GM12878 (cell line): ENCODE measurements around the gene UBL4B. TPM values are rescaled to one million over a fixed set of nuclear protein-coding genes. Genes with fewer than 3 reads are reported as not detected.

ENCODE experiments used
- ATAC-seq: fragments of 200-7000 bp; cut with Tn5 transposase; 3 replicates; pipeline ENCODE4 v1.9.1; 2020; ENCODE audit warnings: mild to moderate bottlenecking, moderate library complexity
- BruUV-seq: library from RNA; stranded (reverse); fragments of 400-500 nt; replicated peaks from 2 replicates; lab custom pipeline; 2021; lab: Mats Ljungman, UMichigan
- CTCF ChIA-PET: fragments of 300-600 bp; sonication (Branson Sonifier 250); formaldehyde crosslinking; extraction: SDS; loops from one replicate; lab custom pipeline; 2021; ENCODE audit warnings: inconsistent platforms; lab: Yijun Ruan, JAX
- POLR2A ChIA-PET: fragments of 350-600 bp; formaldehyde crosslinking; extraction: SDS; loops from one replicate; lab custom pipeline; 2021; ENCODE audit warnings: inconsistent platforms; lab: Charles Lee
- RAD21 ChIA-PET: fragments of 300-600 bp; sonication (Branson Sonifier 250); formaldehyde crosslinking; loops from one replicate; lab custom pipeline; 2023; ENCODE audit warnings: antibody characterized with exemption; ENCODE audit not compliant: unreplicated experiment; lab: Charles Lee
- SMC1A ChIA-PET: fragments of 300-600 bp; sonication (Branson Sonifier 250); formaldehyde crosslinking; loops from one replicate; lab custom pipeline; 2023; ENCODE audit not compliant: unreplicated experiment, uncharacterized antibody; lab: Charles Lee
- DNase-seq: peaks from one replicate; pipeline ENCODE4 v3.0.0-alpha.2; 2011; ENCODE audit warnings: low read depth, low spot score
- FAIRE-seq: peaks from 3 replicates; lab custom pipeline; 2011; peaks lifted over from hg19 to GRCh38; lab: Jason Lieb, UNC
- H2AFZ ChIP-seq: 2 replicates; pipeline ENCODE4 v1.6.0; 2011; ENCODE audit warnings: low read depth, low read length, control low read depth; ENCODE audit not compliant: control insufficient read depth
- H3K27ac ChIP-seq: 2 replicates; pipeline ENCODE4 v1.5.1; 2011; ENCODE audit warnings: control low read depth; ENCODE audit not compliant: control insufficient read depth, insufficient read depth
- H3K27me3 ChIP-seq, 2 experiments: replicated peaks in 1 of 2; 2 replicates each; pipeline versions ENCODE4 v1.6.0 to v1.6.1; 2011; ENCODE audit warnings: low read length in 1 of 2; ENCODE audit not compliant: control insufficient read depth in 2 of 2, insufficient read depth in 2 of 2
- H3K36me3 ChIP-seq, 2 experiments: 2 replicates each; pipeline ENCODE4 v1.5.1; 2011; ENCODE audit warnings: low read length in 1 of 2; ENCODE audit not compliant: control insufficient read depth in 2 of 2, insufficient read depth in 2 of 2
- H3K4me1 ChIP-seq: 2 replicates; pipeline ENCODE4 v1.6.1; 2011; ENCODE audit warnings: mild to moderate bottlenecking, low read length, moderate library complexity, mixed read lengths; ENCODE audit not compliant: control insufficient read depth, insufficient read depth
- H3K4me2 ChIP-seq: 2 replicates; pipeline ENCODE4 v1.6.0; 2011; ENCODE audit warnings: control low read depth; ENCODE audit not compliant: control insufficient read depth, insufficient read depth
- H3K4me3 ChIP-seq: fragments of 200-600 bp; sonication (generic); 2 replicates; pipeline ENCODE4 v1.5.1; 2016
- H3K79me2 ChIP-seq: 2 replicates; pipeline ENCODE4 v1.6.0; 2011; ENCODE audit warnings: low read length; ENCODE audit not compliant: control insufficient read depth, insufficient read depth
- H3K9ac ChIP-seq: 2 replicates; pipeline ENCODE4 v1.8.0; 2011; ENCODE audit warnings: low read length, control low read depth, mixed read lengths; ENCODE audit not compliant: control insufficient read depth, insufficient read depth
- H3K9me3 ChIP-seq: replicated peaks from 3 replicates; pipeline ENCODE4 v1.5.1; 2011; ENCODE audit warnings: mild to moderate bottlenecking, low read length; ENCODE audit not compliant: control insufficient read depth, insufficient read depth
- H4K20me1 ChIP-seq: 2 replicates; pipeline ENCODE4 v1.6.0; 2011; ENCODE audit not compliant: control insufficient read depth, insufficient read depth
- ASH2L ChIP-seq: fragments of 300-600, 200-600 bp; sonication (generic); IDR thresholded peaks from 2 replicates; pipeline ENCODE4 v1.6.1; 2017; ENCODE audit warnings: low read depth, mild to moderate bottlenecking, borderline replicate concordance
- CHD2 ChIP-seq: IDR thresholded peaks from 2 replicates; pipeline ENCODE4 v1.6.1; 2011; ENCODE audit warnings: low read depth, low read length, improper control_type of control experiment, borderline replicate concordance
- EED ChIP-seq: sonication (generic); IDR thresholded peaks from 2 replicates; pipeline ENCODE4 v1.6.1; 2016; ENCODE audit warnings: antibody characterized with exemption, low read depth
- FOXK2 ChIP-seq: fragments of 450-650 bp; IDR thresholded peaks from 2 replicates; pipeline ENCODE4 v1.6.1; 2017; ENCODE audit warnings: mild to moderate bottlenecking, moderate library complexity
- FOXM1 ChIP-seq: IDR thresholded peaks from 2 replicates; pipeline ENCODE4 v1.6.1; 2012; ENCODE audit warnings: low read depth, mild to moderate bottlenecking, inconsistent platforms, low read length, moderate library complexity
- HDGF ChIP-seq: fragments of 450-650 bp; IDR thresholded peaks from 2 replicates; pipeline ENCODE4 v1.6.1; 2016; ENCODE audit warnings: antibody characterized with exemption
- MEF2A ChIP-seq: IDR thresholded peaks from 2 replicates; pipeline ENCODE4 v1.6.1; 2011; ENCODE audit warnings: low read depth, mild to moderate bottlenecking, low read length, moderate library complexity; ENCODE audit not compliant: insufficient read depth
- MTA2 ChIP-seq: fragments of 450-650 bp; IDR thresholded peaks from 2 replicates; pipeline ENCODE4 v1.6.1; 2016; ENCODE audit warnings: low read depth, mild to moderate bottlenecking, moderate library complexity
- NFYA ChIP-seq: IDR thresholded peaks from 2 replicates; pipeline ENCODE4 v1.6.1; 2011; ENCODE audit warnings: low read depth, mild to moderate bottlenecking, low read length, improper control_type of control experiment, borderline replicate concordance
- NR2C2 ChIP-seq: IDR thresholded peaks from 2 replicates; pipeline ENCODE4 v1.6.1; 2011; ENCODE audit warnings: borderline replicate concordance, low read depth; ENCODE audit not compliant: control insufficient read depth, insufficient read length
- POLR2A ChIP-seq: IDR thresholded peaks from 2 replicates; pipeline ENCODE4 v1.6.1; 2011; ENCODE audit warnings: low read depth, mild to moderate bottlenecking, low read length
- RELB ChIP-seq: fragments of 450-650 bp; IDR thresholded peaks from 2 replicates; pipeline ENCODE4 v1.6.1; 2017; ENCODE audit warnings: low read depth, mild to moderate bottlenecking, moderate library complexity
- SKIL ChIP-seq: fragments of 450-650 bp; IDR thresholded peaks from 2 replicates; pipeline ENCODE4 v1.6.1; 2017; ENCODE audit warnings: mild to moderate bottlenecking, low read depth, inconsistent platforms; ENCODE audit not compliant: poor library complexity, severe bottlenecking
- SRF ChIP-seq, 2 experiments: IDR thresholded peaks; 2 replicates each; pipeline ENCODE4 v1.6.1; 2011; ENCODE audit warnings: low read depth in 2 of 2, low read length in 2 of 2, mild to moderate bottlenecking in 1 of 2, moderate library complexity in 1 of 2
- TAF1 ChIP-seq: IDR thresholded peaks from 2 replicates; pipeline ENCODE4 v1.6.1; 2011; ENCODE audit warnings: mild to moderate bottlenecking, low read depth, low read length, borderline replicate concordance
- TARDBP ChIP-seq: IDR thresholded peaks from 2 replicates; pipeline ENCODE4 v1.6.1; 2016; ENCODE audit warnings: borderline replicate concordance
- ZNF622 ChIP-seq: fragments of 450-650 bp; IDR thresholded peaks from 2 replicates; pipeline ENCODE4 v1.6.1; 2017; ENCODE audit warnings: mild to moderate bottlenecking, inconsistent platforms
- WGBS: methylation state at CpG from one replicate; pipeline ENCODE4 v1.1.6; 2016; ENCODE audit warnings: low lambda C conversion rate; ENCODE audit not compliant: insufficient replicate concordance, insufficient coverage; ENCODE audit errors: missing lambda C conversion rate; 5-methylcytosine and 5-hydroxymethylcytosine counted together
- in situ Hi-C: fragments of 300-500 bp; cut with MboI; formaldehyde crosslinking; loops from 9 replicates; pipeline ENCODE4 v1.14.3; 2018; ENCODE audit warnings: mixed read lengths
- intact Hi-C: fragments of 100-400 bp; cut with micrococcal nuclease; formaldehyde crosslinking; loops from one replicate; pipeline ENCODE4 v1.14.2; 2022; ENCODE audit not compliant: unreplicated experiment
- polyA plus RNA-seq, 11 experiments: library from polyadenylated mRNA; depleted of rRNA in 4 of 11; unstranded in 6 of 11; stranded (reverse) in 5 of 11; fragments of >200 nt; fragmentation: Nextera tagmentation in 4 of 11; fragmentation: Illumina TruSeq in 1 of 11; extraction: Ambion mirVana in 4 of 11; extraction: Trizol in 1 of 11; gene quantifications; 1 replicate in 1 of 11; 2 replicates in 10 of 11; pipeline versions ENCODE4 v1.2.1 to v1.2.3, GENCODE V29; 2011 to 2016; ENCODE audit warnings: inconsistent platforms in 2 of 11, missing spikeins in 2 of 11, low read depth in 1 of 11
- total RNA-seq, 4 experiments: library from RNA; depleted of rRNA in 3 of 4; stranded (reverse); fragments of >200 nt in 3 of 4; fragmentation: Illumina TruSeq in 1 of 4; extraction: Trizol in 1 of 4; gene quantifications; 2 replicates each; pipeline versions ENCODE4 v1.2.1 to v1.2.3, GENCODE V29; 2013 to 2021

Gene UBL4B
- total and polyA plus RNA-seq, 10 of the 15 experiments (the other 5 are each of a cell fraction or from before 2014, with no cell fraction given) = 0.06 to 0.15 TPM; not detected in 8

- no peaks in the 10 kb centered on the region for H3K9me3 ChIP-seq
- H3K27me3 ChIP-seq = peaks cover 0 to 2% of the 10 kb centered on the region in 2 experiments; a peak in 2 of 4 replicates
- TF ChIP-seq TARDBP (no peak), RELB (no peak), TAF1 (no peak), ASH2L (no peak), FOXM1 (0 out of 2 replicates have a peak, but pooled peaks have one; percentile 20), HDGF (no peak), EED (peak; percentile 35; the same call in 1 of the 2 replicates), FOXK2 (no peak), SKIL (no peak), POLR2A (peak; percentile 34; the same call in 1 of the 2 replicates), CHD2 (no peak), ZNF622 (no peak), NR2C2 (no peak), MTA2 (no peak), SRF (IDR thresholded peaks at IDR 0.05; ENCODE audit: low read depth in 2 of 2, low read length in 2 of 2) (peak; percentile 49 to 89), MEF2A (no peak), NFYA (no peak)
- SMC1A ChIA-PET = interaction anchor here (1.1 kb wide), 1 partner anchor 14 kb away, joined by 8 read pairs; no protein-coding TSS in a partner anchor
- WGBS = 35% methylated on average over 7 of the region's 7 CpGs
- CTCF ChIA-PET = interaction anchor here (1.2 to 11.8 kb wide), 5 partner anchors 12 to 67 kb away, joined by 3 to 120 read pairs (median 14); partner anchors contain the start of gene STRIP1
- intact Hi-C loops = no loop called here
- RAD21 ChIA-PET = interaction anchor here (3.8 kb wide), 1 partner anchor 10 kb away, joined by 14 read pairs; no protein-coding TSS in a partner anchor
- H3K4me1 ChIP-seq = peaks cover 16% of the 10 kb centered on the region
- no TSS peak for BruUV-seq
- POLR2A ChIA-PET = no interaction called here
- peak overlapping the region; percentile 61 for H2AFZ ChIP-seq
- ATAC-seq (peak; percentile 30; the same call in 2 of the 3 replicates), FAIRE-seq (no peak), DNase-seq (peak; percentile 9)
- peak overlapping the region; percentile 7 for H3K9ac ChIP-seq
- H3K79me2 ChIP-seq = no peaks in the 10 kb centered on the region
- in situ Hi-C loops = no loop called here
- H3K27ac ChIP-seq = peak overlapping the region; percentile 41
- peak overlapping the region; percentile 39; the same call in 1 of the 2 replicates for H3K4me2 ChIP-seq
- no peaks in the 10 kb centered on the region for H4K20me1 ChIP-seq
- H3K36me3 ChIP-seq = no peaks in the 10 kb centered on the region
- H3K4me3 ChIP-seq = no peak overlapping the region
Measured at GRCh38 chr1:110102081-110102480, 10.2 kb upstream of the UBL4B start.
